BJ (cell line): ENCODE measurements around the gene CLEC14A. TPM values are rescaled to one million over a fixed set of nuclear protein-coding genes. Genes with fewer than 3 reads are reported as not detected.

Experiments used
- CTCF ChIA-PET: fragments of 350-600 bp; formaldehyde crosslinking; extraction: SDS; loops from one replicate; lab custom pipeline; 2021; ENCODE audit warnings: antibody characterized with exemption, inconsistent platforms; lab: Yijun Ruan, JAX
- POLR2A ChIA-PET: fragments of 300-600 bp; sonication (Branson Sonifier 250); formaldehyde crosslinking; extraction: SDS; loops from one replicate; lab custom pipeline; 2021; ENCODE audit warnings: antibody characterized with exemption; lab: Charles Lee
- DNase-seq: peaks from one replicate; pipeline ENCODE4 v3.0.0-alpha.2; 2011; ENCODE audit warnings: low read depth
- H3K27me3 ChIP-seq: 2 replicates; pipeline ENCODE4 v1.6.0; 2011; ENCODE audit warnings: low read length; ENCODE audit not compliant: control insufficient read depth, insufficient read depth
- H3K36me3 ChIP-seq: 2 replicates; pipeline ENCODE4 v1.5.1; 2011; ENCODE audit warnings: low read length; ENCODE audit not compliant: control insufficient read depth, insufficient read depth
- H3K4me3 ChIP-seq: 2 replicates; pipeline ENCODE4 v1.5.1; 2011; ENCODE audit warnings: low read depth, mild to moderate bottlenecking, control low read depth, low read length
- CTCF ChIP-seq: IDR thresholded peaks from 2 replicates; pipeline ENCODE4 v1.5.1; 2011; ENCODE audit warnings: low read depth, mild to moderate bottlenecking, control low read depth, inconsistent platforms, low read length, moderate library complexity; ENCODE audit not compliant: insufficient read depth
- polyA plus RNA-seq: library from polyadenylated mRNA; depleted of rRNA; stranded (reverse); fragments of >200 nt; gene quantifications from 2 replicates; pipeline ENCODE4 v1.2.3, GENCODE V29; 2011

CLEC14A gene
- polyA plus RNA-seq, 1 experiment: 0.23 TPM

DNA sequence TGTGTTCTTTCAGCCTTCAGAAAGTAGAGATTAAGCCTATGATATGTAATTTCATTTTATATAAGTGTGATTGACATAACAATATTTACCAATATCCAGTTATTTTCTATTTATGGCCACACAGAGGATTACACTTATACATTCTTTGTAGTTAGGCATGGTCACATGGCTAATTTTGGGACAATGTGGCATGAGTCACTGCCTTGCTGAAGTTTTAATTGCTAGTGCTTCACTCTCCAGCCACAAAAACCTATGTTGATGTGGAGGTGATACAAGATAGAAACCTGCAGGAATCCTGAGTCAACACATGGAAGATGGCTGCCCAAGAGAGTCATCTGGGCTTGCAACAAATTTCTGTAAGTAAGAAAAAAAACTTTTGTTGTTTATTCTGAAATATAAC is 17.0 kb downstream of the CLEC14A start:
- no peak for TF ChIP-seq CTCF
- DNase-seq: no peak
- H3K36me3 ChIP-seq: no peaks in the 10 kb centered on the region
- H3K4me3 ChIP-seq: no peak overlapping the region
- POLR2A ChIA-PET: no interaction called here
- no peaks in the 10 kb centered on the region for H3K27me3 ChIP-seq
- CTCF ChIA-PET: no interaction called here

GRCh38 chr14:38238332-38238731 is 17.6 kb downstream of the CLEC14A start:
- no peak for DNase-seq
- Histone ChIP-seq H3K4me3 (no peak overlapping the region), H3K36me3 (no peaks in the 10 kb centered on the region), H3K27me3 (no peaks in the 10 kb centered on the region)
- no peak for TF ChIP-seq CTCF
- ChIA-PET CTCF (no interaction called here), POLR2A (no interaction called here)

DNA sequence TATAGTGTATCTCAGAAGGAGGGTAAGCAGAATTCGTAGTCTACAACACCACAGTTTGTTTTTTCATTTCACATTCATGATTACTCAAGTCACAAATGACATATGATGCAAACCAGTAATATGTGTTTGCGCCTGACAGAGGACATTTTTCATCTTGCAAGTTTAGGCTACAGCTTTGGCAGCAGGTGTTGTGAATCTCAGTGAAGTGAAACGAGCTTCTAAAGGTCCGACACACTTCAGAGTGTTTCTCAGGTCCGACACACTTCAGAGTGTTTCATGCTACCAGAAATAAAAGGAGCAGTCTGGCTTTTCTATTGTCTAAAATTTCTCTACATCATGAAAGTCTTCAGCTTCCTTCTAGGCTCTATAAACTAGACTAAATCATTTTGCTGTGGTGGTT is 22.7 kb downstream of the CLEC14A start:
- no peak for DNase-seq
- Histone ChIP-seq H3K27me3 (no peaks in the 10 kb centered on the region), H3K4me3 (no peak overlapping the region), H3K36me3 (no peaks in the 10 kb centered on the region)
- ChIA-PET CTCF (no interaction called here), POLR2A (no interaction called here)
- TF ChIP-seq CTCF: no peak

- H3K27me3 ChIP-seq: no peaks in the 10 kb centered on the region
- DNase-seq: no peak
- TF ChIP-seq CTCF: no peak
- H3K4me3 ChIP-seq: no peak overlapping the region
- POLR2A ChIA-PET: no interaction called here
- H3K36me3 ChIP-seq: no peaks in the 10 kb centered on the region
- CTCF ChIA-PET: no interaction called here
Measured at GRCh38 chr14:38226366-38226765, 29.5 kb downstream of the CLEC14A start.

- H3K36me3 ChIP-seq: no peaks in the 10 kb centered on the region
- no peaks in the 10 kb centered on the region for H3K27me3 ChIP-seq
- ChIA-PET CTCF (no interaction called here), POLR2A (no interaction called here)
- TF ChIP-seq CTCF: no peak
- no peak for DNase-seq
- no peak overlapping the region for H3K4me3 ChIP-seq
Measured at GRCh38 chr14:38225946-38226345, 29.9 kb downstream of the CLEC14A start.
